AG04450 (cell line): Measurements from ENCODE around the gene MKNK1. TPM values are rescaled to one million over a fixed set of nuclear protein-coding genes. Genes with fewer than 3 reads are reported as not detected.

ENCODE experiments used
- CTCF ChIA-PET: fragments of 300-600, 350-600 bp; formaldehyde crosslinking; extraction: SDS; loops from one replicate; lab custom pipeline; 2022; ENCODE audit warnings: antibody characterized with exemption, inconsistent platforms; lab: Charles Lee
- POLR2A ChIA-PET: fragments of 350-600 bp; formaldehyde crosslinking; extraction: SDS; loops from one replicate; lab custom pipeline; 2021; ENCODE audit warnings: antibody characterized with exemption, inconsistent platforms; lab: Yijun Ruan, JAX
- DNase-seq: peaks from one replicate; pipeline ENCODE4 v3.0.0-alpha.2; 2011; ENCODE audit warnings: low read depth, low spot score
- H3K27ac ChIP-seq: one replicate; pipeline ENCODE4 v1.5.1; 2012; ENCODE audit warnings: low read depth, low read length, control low read depth
- H3K27me3 ChIP-seq: one replicate; pipeline ENCODE4 v1.6.0; 2012; ENCODE audit warnings: low read length; ENCODE audit not compliant: control insufficient read depth, insufficient read depth
- H3K4me3 ChIP-seq: 2 replicates; pipeline ENCODE4 v1.5.1; 2011; ENCODE audit warnings: mild to moderate bottlenecking, low read depth, low read length, control low read depth
- H3K9me3 ChIP-seq: 2 replicates; pipeline ENCODE4 v1.5.1; 2012; ENCODE audit warnings: low read length; ENCODE audit not compliant: control insufficient read depth, insufficient read depth
- CTCF ChIP-seq: IDR thresholded peaks from 2 replicates; pipeline ENCODE4 v1.5.1; 2011; ENCODE audit warnings: low read depth, low read length, control low read depth, inconsistent platforms
- polyA plus RNA-seq: library from polyadenylated mRNA; depleted of rRNA; stranded (reverse); fragments of >200 nt; gene quantifications from 2 replicates; pipeline ENCODE4 v1.2.3, GENCODE V29; 2011

Gene MKNK1
- polyA plus RNA-seq, 1 experiment: 41.5 TPM

- Histone ChIP-seq H3K27ac (no peak overlapping the region), H3K27me3 (peaks cover 24% of the 10 kb centered on the region), H3K9me3 (no peaks in the 10 kb centered on the region; the same call in 1 of the 2 replicates), H3K4me3 (no peak overlapping the region)
- TF ChIP-seq CTCF: no peak
- no peak for DNase-seq
- ChIA-PET POLR2A (no interaction called here), CTCF (interaction anchor here (2.2 kb wide), 1 partner anchor 10 kb away, joined by 8 read pairs; no protein-coding TSS in a partner anchor)
Measured at GRCh38 chr1:46517010-46517600, 87.0 kb downstream of the MKNK1 start.

- TF ChIP-seq CTCF: no peak
- Histone ChIP-seq H3K4me3 (no peak overlapping the region), H3K27me3 (peaks cover 24% of the 10 kb centered on the region), H3K9me3 (no peaks in the 10 kb centered on the region; the same call in 1 of the 2 replicates), H3K27ac (no peak overlapping the region)
- ChIA-PET POLR2A (no interaction called here), CTCF (no interaction called here)
- no peak for DNase-seq
Measured at GRCh38 chr1:46516200-46516950, 87.7 kb downstream of the MKNK1 start.

- no peak overlapping the region for H3K4me3 ChIP-seq
- no peak overlapping the region for H3K27ac ChIP-seq
- no peak for TF ChIP-seq CTCF
- ChIA-PET POLR2A (no interaction called here), CTCF (interaction anchor here (0.7 kb wide), 1 partner anchor 208 kb away, joined by 3 read pairs; no protein-coding TSS in a partner anchor)
- H3K9me3 ChIP-seq: no peaks in the 10 kb centered on the region; the same call in 1 of the 2 replicates
- DNase-seq: no peak
- peaks cover 24% of the 10 kb centered on the region for H3K27me3 ChIP-seq
Measured at GRCh38 chr1:46515576-46515975, 88.5 kb downstream of the MKNK1 start.

- H3K27me3 ChIP-seq: peaks cover 24% of the 10 kb centered on the region
- no peaks in the 10 kb centered on the region; the same call in 1 of the 2 replicates for H3K9me3 ChIP-seq
- TF ChIP-seq CTCF: no peak
- H3K4me3 ChIP-seq: no peak overlapping the region
- POLR2A ChIA-PET: no interaction called here
- CTCF ChIA-PET: interaction anchor here (0.9 to 1.8 kb wide), 4 partner anchors 13 to 66 kb away, joined by 3 to 5 read pairs (median 3); no protein-coding TSS in a partner anchor
- no peak for DNase-seq
- no peak overlapping the region for H3K27ac ChIP-seq
Measured at GRCh38 chr1:46513536-46513935, 90.5 kb downstream of the MKNK1 start.

GRCh38 chr1:46512792-46513190 is 91.3 kb downstream of the MKNK1 start:
- Histone ChIP-seq H3K27ac (no peak overlapping the region), H3K27me3 (peaks cover 24% of the 10 kb centered on the region), H3K9me3 (no peaks in the 10 kb centered on the region; the same call in 1 of the 2 replicates), H3K4me3 (no peak overlapping the region)
- ChIA-PET CTCF (interaction anchor here (1.0 to 1.8 kb wide), 3 partner anchors 14 to 66 kb away, joined by 3 to 5 read pairs (median 3); no protein-coding TSS in a partner anchor), POLR2A (no interaction called here)
- no peak for DNase-seq
- no peak for TF ChIP-seq CTCF
